Heart left ventricle (tissue), 16 donors: ENCODE measurements around the gene SFXN2. TPM values are rescaled to one million over a fixed set of nuclear protein-coding genes. Genes with fewer than 3 reads are reported as not detected.

Experiments used
- ATAC-seq, 4 donors: fragments of 200-7000 bp; cut with Tn5 transposase; one replicate each; pipeline ENCODE4 v1.9.1; 2020 to 2022; ENCODE audit warnings: moderate library complexity in 4 of 4, mild to moderate bottlenecking in 3 of 4, moderate number of reproducible peaks in 1 of 4
- DNase-seq, 5 donors: peaks; one replicate each; pipeline ENCODE4 v3.0.0-alpha.2; 2020
- H3K27ac ChIP-seq, 12 donors: fragments of 200-600 bp; sonication (generic) in 4 of 12; one replicate each; pipeline versions ENCODE4 v1.5.0 to v1.8.0; 2016 to 2022; ENCODE audit warnings: mild to moderate bottlenecking in 2 of 12
- H3K27me3 ChIP-seq, 9 donors: fragments of 200-600 bp; sonication (generic) in 2 of 9; one replicate each; pipeline versions ENCODE4 v1.5.1 to v1.8.0; 2016 to 2022; ENCODE audit warnings: mild to moderate bottlenecking in 3 of 9
- H3K36me3 ChIP-seq, 9 donors: fragments of 200-600 bp; sonication (generic) in 2 of 9; one replicate each; pipeline versions ENCODE4 v1.5.0 to v1.8.0; 2018 to 2022; ENCODE audit warnings: mild to moderate bottlenecking in 2 of 9
- H3K4me1 ChIP-seq, 12 donors: fragments of 200-600 bp; sonication (generic) in 4 of 12; one replicate each; pipeline versions ENCODE4 v1.5.0 to v1.8.0; 2016 to 2022; ENCODE audit warnings: mild to moderate bottlenecking in 3 of 12
- H3K4me3 ChIP-seq, 12 donors: fragments of 200-600 bp; sonication (generic) in 4 of 12; one replicate each; pipeline versions ENCODE4 v1.5.0 to v1.8.0; 2017 to 2022; ENCODE audit warnings: mild to moderate bottlenecking in 9 of 12, moderate library complexity in 4 of 12
- H3K9me3 ChIP-seq, 12 donors: fragments of 200-600 bp; sonication (generic) in 4 of 12; one replicate each; pipeline versions ENCODE4 v1.5.0 to v1.8.0; 2016 to 2022; ENCODE audit warnings: mild to moderate bottlenecking in 1 of 12
- CTCF ChIP-seq, 12 donors: fragments of 200-600 bp; sonication (generic) in 4 of 12; IDR thresholded peaks; one replicate each; pipeline versions ENCODE4 v1.5.0 to v1.8.0; 2018 to 2022; ENCODE audit warnings: antibody characterized with exemption in 12 of 12, mild to moderate bottlenecking in 5 of 12
- POLR2A ChIP-seq, 2 donors: fragments of 450-650 bp; IDR thresholded peaks; one replicate each; pipeline ENCODE4 v1.6.1; 2017; ENCODE audit warnings: antibody characterized with exemption in 2 of 2, mild to moderate bottlenecking in 2 of 2, moderate library complexity in 2 of 2
- WGBS, 4 donors: extraction: QIAGEN DNeasy Blood & Tissue Kit in 2 of 4; methylation state at CpG; one replicate each; pipeline versions ENCODE4 v1.1.5 to v1.1.7; 2013 to 2018; 5-methylcytosine and 5-hydroxymethylcytosine counted together
- intact Hi-C, 10 donors: fragments of 100-400 bp; cut with DNase I; formaldehyde crosslinking; loops; one replicate each; pipeline versions ENCODE4 v1.11.1 to v1.14.2; 2022
- polyA plus RNA-seq, 2 donors: library from polyadenylated mRNA; stranded (reverse); fragments of 200-250 nt; gene quantifications; one replicate each; pipeline ENCODE4 v1.2.3, GENCODE V29; 2013
- total RNA-seq, 9 donors: library from RNA; depleted of rRNA in 2 of 9; stranded (reverse); fragments of >200 nt in 2 of 9; fragmentation: NEBNext Ultra II Directional in 3 of 9; extraction: Animal tissue kit (Norgen Biotek cat#: 25700) in 3 of 9; gene quantifications; one replicate each; pipeline versions ENCODE4 v1.1.0 to v1.2.4, GENCODE V29; 2016 to 2023
- donor health status: ischemic (EF 13 %, LVEDD 7.1; RV severe dilation, severe dysfunction).
- donor health status: healthy with polysubstance abuse.
- donor health status: DM: no; HTN: yes; CAD: no.
- donor health status: DM: no; HTN: no; CAD: no.
- donor health status: ischemic (EF 25% LVEDD 6.9; RV normal size, moderate dysfunction).
- donor health status: ischemic (EF 25% LVEDD 5.7; RV mildly dilated, moderate dysfunction).
- donor health status: healthy.
- donor health status: DM: yes; HTN: yes; CAD: no.
- donor health status: ischemic (EF 35%, LVEDD 5.7; RV mildly dilated, moderate dysfunction).
- donor health status: nonischemic (EF 11% LVEDD 7.7; RV severe dilation, severe dysfunction).
- donor health status: DM: yes; HTN: yes; CAD: no.
- donor health status: PGD.
- donor health status: ischemic (EF 29% LVEDD 5.4; RV normal size, mild dysfunction).
- donor health status: nonischemic (EF 23%, LVEDD 6.1; RV moderate dilation, normal function).

Gene SFXN2
- total and polyA plus RNA-seq, 11 donors, result 0.50 to 7.2 (median 2.4) TPM

GRCh38 chr10:102745157-102745556 lies 30.7 kb downstream of the SFXN2 start:
- TF ChIP-seq CTCF (IDR thresholded peaks at IDR 0.05) (no peak), POLR2A (IDR thresholded peaks at IDR 0.05) (no peak)
- no peaks in the 10 kb centered on the region for H3K27me3 ChIP-seq
- H3K36me3 ChIP-seq, result no peaks in the 10 kb centered on the region
- peak overlapping the region in 11 of 12 donors; percentile 77 to 100 (median 99) for H3K4me3 ChIP-seq
- intact Hi-C loops, result loop anchor here in 4 of 10 donors (5.0 to 10.0 kb wide), 4 partner anchors 50 to 72 kb away; no protein-coding TSS in a partner anchor
- peak overlapping the region in 8 of 12 donors; percentile 11 to 95 (median 94) for H3K27ac ChIP-seq
- DNase-seq (no peak), ATAC-seq (no peak)
- H3K9me3 ChIP-seq, result no peaks in the 10 kb centered on the region
- WGBS, 4 donors, result 60 to 75% (median 67%) methylated on average over 4 of the region's 4 CpGs
- H3K4me1 ChIP-seq, result peaks cover 0 to 37% (median 21%) of the 10 kb centered on the region in 12 donors

GRCh38 chr10:102752266-102752930 lies 38.0 kb downstream of the SFXN2 start:
- H3K4me1 ChIP-seq, result peaks cover 0 to 51% (median 19%) of the 10 kb centered on the region in 12 donors
- TF ChIP-seq CTCF (IDR thresholded peaks at IDR 0.05) (no peak), POLR2A (IDR thresholded peaks at IDR 0.05) (no peak)
- peak overlapping the region; percentile 2 to 79 (median 64) for H3K27ac ChIP-seq
- no peak overlapping the region for H3K4me3 ChIP-seq
- intact Hi-C loops, result loop anchor here in 4 of 10 donors (2.0 to 10.0 kb wide), 4 partner anchors 24 to 65 kb away; no protein-coding TSS in a partner anchor
- H3K36me3 ChIP-seq, result peaks cover 0 to 4% (median 0%) of the 10 kb centered on the region in 9 donors
- DNase-seq, result no peak
- peak; percentile 48 to 73 (median 62) for ATAC-seq
- H3K9me3 ChIP-seq, result no peaks in the 10 kb centered on the region
- WGBS, 4 donors, result 71 to 88% (median 83%) methylated on average over 9 of the region's 9 CpGs
- H3K27me3 ChIP-seq, result no peaks in the 10 kb centered on the region

- no peak overlapping the region for H3K4me3 ChIP-seq
- peak; percentile 68 to 83 (median 79) for ATAC-seq
- H3K4me1 ChIP-seq, result peaks cover 0 to 55% (median 19%) of the 10 kb centered on the region in 12 donors
- no peaks in the 10 kb centered on the region for H3K27me3 ChIP-seq
- intact Hi-C loops, result loop anchor here in 4 of 10 donors (2.0 to 10.0 kb wide), 4 partner anchors 24 to 64 kb away; no protein-coding TSS in a partner anchor
- no peaks in the 10 kb centered on the region for H3K9me3 ChIP-seq
- TF ChIP-seq CTCF (IDR thresholded peaks at IDR 0.05) (peak; percentile 45 to 75 (median 60)), POLR2A (IDR thresholded peaks at IDR 0.05) (no peak)
- peak in 2 of 5 donors; percentile 27 to 50 for DNase-seq
- H3K27ac ChIP-seq, result peak overlapping the region; percentile 2 to 79 (median 64)
- WGBS, 4 donors, result 85 to 90% (median 87%) methylated on average over 3 to 4 of the region's 4 CpGs
- H3K36me3 ChIP-seq, result peaks cover 0 to 4% (median 0%) of the 10 kb centered on the region in 9 donors
Measured at GRCh38 chr10:102752934-102753664, 38.7 kb downstream of the SFXN2 start.

GRCh38 chr10:102753718-102754117 lies 39.3 kb downstream of the SFXN2 start:
- Histone ChIP-seq H3K27ac (peak overlapping the region; percentile 2 to 79 (median 64)), H3K4me3 (no peak overlapping the region), H3K36me3 (peaks cover 0 to 4% (median 0%) of the 10 kb centered on the region in 9 donors), H3K27me3 (no peaks in the 10 kb centered on the region), H3K4me1 (peaks cover 0 to 62% (median 25%) of the 10 kb centered on the region in 12 donors), H3K9me3 (no peaks in the 10 kb centered on the region)
- TF ChIP-seq POLR2A (IDR thresholded peaks at IDR 0.05) (no peak), CTCF (IDR thresholded peaks at IDR 0.05) (no peak)
- DNase-seq (no peak), ATAC-seq (no peak)
- intact Hi-C loops, result loop anchor here in 4 of 10 donors (2.0 to 10.0 kb wide), 4 partner anchors 23 to 64 kb away; no protein-coding TSS in a partner anchor
- WGBS, 4 donors, result 76 to 84% (median 80%) methylated on average over 1 of the region's 1 CpG
